Effector CD8-positive, alpha-beta T cell (primary cell): ENCODE data around the gene NQO2.

Experiments
- DNase-seq: peaks from one replicate; lab custom pipeline; 2025; lab: John Stamatoyannopoulos, UW
- total RNA-seq, 4 experiments: gene quantifications; one replicate each; lab custom pipeline; 2026; lab: John Stamatoyannopoulos, UW

NQO2 gene, protein sequence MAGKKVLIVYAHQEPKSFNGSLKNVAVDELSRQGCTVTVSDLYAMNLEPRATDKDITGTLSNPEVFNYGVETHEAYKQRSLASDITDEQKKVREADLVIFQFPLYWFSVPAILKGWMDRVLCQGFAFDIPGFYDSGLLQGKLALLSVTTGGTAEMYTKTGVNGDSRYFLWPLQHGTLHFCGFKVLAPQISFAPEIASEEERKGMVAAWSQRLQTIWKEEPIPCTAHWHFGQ
- total RNA-seq, result 20.4 to 43.1 (median 35.6) reads per million in 4 experiments

DNA sequence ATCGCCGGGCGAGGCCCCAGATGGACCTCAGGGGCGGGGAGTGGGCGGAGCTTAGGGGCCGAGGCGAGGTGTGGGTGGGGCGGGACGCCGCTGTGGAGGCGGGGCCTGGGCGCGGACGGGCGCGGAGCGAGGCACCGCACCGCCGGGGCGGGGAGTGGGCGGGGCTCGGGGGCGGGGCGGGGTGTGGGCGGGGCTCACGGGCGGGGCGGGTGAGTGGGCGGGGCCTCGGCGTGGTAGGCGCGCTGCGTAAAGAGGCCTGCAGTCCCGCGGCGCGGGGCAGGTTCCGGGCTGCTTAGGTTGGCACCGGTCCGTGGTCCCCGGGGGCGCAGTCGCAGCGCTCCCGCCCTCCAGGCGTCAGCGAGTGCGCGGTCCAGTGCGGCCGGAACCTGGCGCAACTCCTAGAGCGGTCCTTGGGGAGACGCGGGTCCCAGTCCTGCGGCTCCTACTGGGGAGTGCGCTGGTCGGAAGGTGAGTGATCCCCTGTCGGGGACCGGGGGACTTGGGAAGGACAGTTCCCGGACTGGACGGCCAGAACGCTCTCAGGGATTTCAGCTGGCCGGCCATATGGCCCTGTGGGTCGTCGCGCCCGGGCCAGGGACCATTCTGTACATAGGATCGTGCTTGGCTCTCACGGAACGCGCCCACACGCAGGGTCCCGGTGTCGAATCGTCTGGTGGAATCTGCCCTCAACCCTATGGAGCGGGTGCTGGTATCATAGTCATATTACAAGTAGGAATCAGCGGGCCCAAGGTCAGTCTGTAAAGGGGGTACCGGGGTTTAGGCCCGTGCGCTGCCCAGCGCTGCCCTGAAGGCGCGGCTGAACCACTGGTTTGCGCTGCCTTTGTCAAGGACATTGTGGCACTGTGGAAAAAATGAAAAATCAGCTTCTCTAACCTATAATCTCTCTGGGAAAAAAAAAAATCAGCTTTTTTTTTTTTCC is at the start of gene NQO2:
Gene NQO2 (plus strand): TSS at position 277 of the 940 bp plus-strand sequence. CDS start 6,659 bp downstream, outside the sequence.
- DNase-seq, result peak; percentile 86

DNA sequence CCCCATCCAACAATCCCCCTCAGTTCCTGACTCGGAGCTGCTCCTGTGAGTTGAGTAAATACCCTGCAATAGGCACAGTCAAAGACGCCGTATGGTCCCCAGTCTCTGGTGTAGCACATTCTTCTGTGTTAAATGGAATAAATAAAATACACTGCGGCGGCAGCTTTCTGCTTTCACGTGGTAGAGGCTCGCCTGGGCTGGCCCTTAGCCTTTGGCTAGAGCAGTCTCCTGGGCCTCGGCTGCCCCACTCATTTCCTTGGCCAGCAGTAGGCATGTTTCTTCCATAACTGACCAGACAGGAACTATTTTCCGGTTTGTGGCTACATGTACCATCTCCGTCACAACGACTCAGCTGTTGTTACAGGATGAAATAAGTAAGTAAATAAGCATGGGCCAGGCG is 49.0 kb upstream of the NQO2 start:
- no peak for DNase-seq

DNA sequence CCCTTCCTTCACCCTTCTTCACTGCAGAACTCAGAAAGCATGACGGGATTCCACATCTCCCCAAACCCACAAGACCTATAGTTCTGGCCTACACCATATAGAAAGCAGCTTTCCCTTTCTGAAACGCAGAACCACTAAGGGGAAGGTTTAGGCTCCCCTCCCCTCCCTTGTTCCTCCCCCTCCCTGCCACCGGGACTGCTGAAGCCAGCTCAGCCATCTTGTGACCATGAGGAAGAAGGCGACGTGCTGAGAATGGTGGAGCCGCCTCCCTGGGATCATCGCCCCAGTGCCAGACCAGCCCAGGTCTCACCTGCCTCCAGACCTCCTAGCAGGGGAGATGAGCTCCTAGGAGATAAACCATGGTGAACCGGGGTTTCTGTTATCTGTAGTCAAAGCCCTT is 48.0 kb upstream of the NQO2 start:
- DNase-seq, result no peak

DNA sequence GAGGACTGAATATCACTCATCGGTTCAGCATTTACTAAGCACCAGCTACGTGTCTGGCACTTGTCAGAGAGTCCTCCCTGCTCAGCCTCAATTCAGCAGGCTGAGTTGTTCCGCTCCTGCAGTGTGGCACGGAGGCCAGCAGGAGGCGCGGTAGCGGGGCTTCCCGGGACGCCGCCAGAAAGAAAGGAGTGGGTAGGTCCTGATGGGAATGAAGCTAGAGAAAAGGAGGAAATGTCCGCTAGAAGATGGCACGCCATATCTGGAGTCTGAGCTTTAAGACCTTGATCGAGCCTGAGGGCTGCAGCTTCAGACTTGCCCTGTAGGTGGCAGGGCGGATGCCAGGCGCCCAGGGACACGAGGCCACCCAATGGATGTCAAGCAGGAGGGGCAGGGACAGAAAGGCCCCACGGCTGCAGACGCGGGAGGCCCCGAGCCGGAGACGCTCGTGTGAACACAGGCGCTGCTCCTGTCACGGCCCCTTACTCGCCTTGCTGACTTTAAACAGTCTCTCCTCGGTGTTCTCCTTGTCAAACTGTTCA is 47.1 kb upstream of the NQO2 start:
- no peak for DNase-seq

DNA sequence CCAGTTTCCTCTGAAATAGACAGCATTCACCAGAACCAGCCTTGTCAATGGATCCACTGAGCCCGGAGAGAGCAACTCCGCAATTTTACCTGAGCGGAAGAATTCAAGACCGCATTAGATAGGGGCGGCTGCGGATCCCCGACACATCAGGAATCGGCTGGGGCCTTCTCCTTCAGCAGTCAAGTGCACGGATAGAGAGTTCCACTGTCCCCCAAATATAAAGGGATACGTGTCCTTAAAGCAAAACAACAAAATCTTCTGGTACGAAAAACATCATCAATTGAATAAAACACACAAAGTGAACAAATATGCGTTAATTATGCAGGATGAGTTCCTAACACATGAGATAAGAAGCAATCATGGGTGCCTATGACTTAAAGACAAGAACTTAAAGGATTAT is 46.6 kb upstream of the NQO2 start:
- DNase-seq, result no peak

DNA sequence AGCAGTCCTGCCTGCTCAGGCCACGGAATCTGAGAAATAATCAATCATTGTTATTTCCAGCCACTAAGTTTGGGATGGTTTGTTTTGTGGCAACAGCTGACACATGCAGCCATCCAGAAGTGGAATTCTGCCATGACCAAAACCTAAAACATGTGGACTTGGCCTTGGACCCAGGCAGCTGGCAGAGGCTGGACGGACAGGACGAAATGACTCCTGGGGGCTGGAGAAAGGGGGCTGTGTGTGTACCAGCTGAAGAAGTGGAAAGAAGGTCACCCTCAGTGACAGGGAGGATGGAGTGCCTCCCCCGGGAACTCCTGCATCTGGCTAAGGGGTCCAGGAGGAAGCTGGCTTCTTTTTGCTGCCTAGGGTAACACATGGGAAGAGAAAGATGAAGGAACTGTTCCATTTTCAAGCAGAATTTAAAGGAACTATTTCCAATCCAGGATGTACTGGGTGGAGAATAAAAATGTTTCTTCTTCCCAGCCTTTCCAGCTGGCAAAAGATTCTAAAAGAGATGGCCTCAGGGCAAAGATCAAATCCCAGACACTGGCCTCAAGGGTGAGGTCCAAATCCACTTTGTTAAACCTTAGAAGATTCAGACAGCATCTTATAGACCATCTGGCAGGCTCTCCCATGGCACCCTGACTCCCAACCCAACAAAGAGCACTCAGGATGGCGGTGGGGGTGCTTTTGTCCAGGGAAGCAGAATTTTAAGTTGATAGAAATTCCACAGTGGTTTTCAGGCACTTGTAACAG is 42.6 kb upstream of the NQO2 start:
- no peak for DNase-seq

DNA sequence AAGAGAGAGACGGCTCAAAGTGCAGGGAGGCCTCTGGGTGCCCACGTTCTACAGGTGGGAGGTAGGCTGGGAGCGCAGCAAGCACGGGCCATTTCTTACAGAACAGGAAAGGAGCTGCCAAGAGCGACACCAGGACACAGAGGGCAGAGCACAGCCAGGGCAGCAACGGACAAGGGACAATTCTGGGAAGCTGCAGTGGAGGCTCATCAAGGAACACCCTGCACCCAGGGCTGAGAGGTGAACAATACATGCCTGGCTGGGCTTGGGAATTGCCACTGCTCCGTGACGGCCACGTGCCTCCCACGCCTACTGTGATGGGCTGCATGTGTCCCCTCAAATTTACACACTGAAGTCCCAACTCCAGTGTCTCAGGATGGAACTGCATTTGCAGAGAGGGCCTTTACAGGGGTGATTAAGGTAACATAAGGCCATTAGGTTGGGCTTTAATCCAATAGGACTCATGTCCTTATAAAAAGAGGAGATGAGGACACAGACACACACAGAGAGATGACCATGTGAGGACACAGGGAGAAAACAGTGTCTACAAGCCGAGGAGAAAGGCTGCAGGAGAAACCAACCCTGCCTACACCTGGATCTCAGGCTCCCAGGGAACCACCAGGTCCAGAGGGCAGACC is 41.9 kb upstream of the NQO2 start:
- no peak for DNase-seq

DNA sequence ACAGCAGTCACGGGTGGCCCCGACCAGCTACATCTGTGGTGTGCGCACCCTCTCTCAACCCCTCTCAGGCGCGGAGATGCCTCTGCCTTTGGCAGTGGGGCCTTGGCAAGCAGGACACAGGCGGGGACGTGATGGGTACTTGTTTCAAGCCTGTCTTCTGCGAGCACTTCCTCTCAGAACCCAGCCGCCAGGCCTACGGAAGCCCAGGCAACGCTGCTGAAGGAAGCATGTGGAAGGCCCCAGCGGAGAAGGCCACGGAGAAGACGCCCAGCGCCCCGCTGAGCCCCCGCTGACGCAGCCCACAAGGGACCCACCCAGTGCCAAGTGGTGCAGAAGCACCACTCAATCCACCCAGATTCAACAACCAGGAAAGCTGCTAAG is 41.4 kb upstream of the NQO2 start:
- DNase-seq, result no peak

DNA sequence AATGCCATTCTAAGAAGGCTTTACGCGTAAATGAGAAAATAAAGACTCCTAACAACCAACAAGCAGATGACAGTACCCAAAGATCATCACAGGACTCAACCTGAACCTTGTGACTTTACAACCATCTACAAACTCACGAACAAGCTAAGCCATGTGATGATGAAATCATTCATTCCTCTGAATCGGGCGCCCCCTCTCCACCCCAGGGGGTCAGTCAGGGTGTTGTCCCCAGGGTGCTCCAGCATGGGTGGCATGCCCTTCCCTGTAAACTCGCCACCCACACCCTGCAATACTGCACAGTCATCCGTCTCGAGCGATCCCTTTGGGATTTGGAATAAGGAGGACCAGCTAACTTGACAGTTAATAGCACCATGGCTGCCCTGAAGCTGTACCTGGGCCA is 40.9 kb upstream of the NQO2 start:
- DNase-seq, result no peak

DNA sequence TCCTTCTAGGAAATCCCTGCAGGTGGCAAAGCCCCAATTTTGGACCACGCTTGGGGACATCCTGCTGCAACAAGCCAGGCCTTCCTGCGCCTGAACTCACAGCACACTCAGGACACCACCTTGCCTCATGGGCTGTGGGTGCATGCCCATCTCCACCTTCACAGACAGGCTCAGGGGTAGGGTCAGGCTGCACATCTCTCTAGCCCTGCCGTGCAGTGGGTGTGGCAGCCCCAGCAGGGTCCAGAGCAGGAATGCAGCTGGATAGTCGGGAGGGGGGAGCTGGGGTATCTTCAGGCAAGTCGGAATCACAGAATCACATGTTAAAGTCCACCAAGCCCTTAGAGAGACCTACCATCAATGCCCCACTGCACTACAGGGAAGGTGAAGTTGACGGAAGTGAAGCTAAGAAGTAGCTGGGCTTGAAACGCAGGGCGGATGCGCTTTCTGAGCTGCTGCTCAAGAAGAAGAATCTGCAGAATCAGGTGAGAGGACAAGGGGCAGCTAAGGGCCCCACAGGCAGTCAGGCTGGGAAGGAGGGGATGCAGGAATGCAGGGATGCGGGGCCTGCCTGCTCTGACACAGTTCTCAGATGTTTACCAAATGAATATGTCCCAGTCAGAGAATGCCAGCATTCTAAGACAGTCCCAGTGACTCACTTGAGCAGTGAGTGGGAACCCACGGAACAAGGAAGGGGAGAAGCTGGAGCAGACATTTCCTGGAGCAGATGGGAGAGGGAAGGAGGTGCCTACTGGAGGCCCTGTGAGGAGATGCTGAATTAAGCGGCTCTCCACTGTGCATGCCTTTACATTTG is 39.6 kb upstream of the NQO2 start:
- no peak for DNase-seq

DNA sequence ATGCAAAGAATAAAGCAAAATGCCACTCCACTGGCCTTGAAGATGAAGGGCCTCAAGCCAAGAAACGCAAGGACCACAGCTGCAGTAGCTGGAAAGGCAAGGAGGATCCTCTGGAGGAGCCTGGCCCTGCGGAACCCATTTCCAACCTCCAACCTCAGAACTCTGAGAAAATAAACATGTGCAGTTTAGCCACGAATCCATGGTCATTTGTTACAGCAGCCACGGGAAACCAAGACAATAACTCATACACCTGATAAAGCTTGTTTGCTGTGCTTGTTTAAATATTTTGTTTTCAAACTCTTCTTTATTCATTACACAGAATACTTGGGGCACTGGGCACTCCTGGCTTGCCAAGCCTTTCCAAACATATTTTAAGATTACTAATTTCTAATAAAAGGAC is 38.8 kb upstream of the NQO2 start:
- DNase-seq, result no peak

DNA sequence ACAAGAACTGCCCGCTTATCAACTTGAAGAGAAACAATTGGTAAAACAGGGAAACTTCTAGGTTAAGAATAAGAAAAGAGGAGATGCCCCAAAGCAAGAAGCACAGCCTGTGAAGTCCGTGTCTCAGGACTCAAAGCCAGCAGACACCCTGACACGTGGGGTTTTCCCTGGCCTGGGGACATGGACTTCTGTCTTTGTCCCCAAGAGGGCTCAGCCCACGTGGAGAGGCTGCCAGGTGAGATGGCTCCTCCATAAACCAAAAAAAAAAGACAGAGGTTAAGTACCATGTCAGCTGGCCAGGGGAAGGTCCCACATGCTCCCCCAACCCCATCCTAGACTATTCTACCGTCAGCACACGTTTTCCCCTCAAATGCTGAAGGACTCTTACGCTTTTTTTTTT is 38.2 kb upstream of the NQO2 start:
- no peak for DNase-seq

DNA sequence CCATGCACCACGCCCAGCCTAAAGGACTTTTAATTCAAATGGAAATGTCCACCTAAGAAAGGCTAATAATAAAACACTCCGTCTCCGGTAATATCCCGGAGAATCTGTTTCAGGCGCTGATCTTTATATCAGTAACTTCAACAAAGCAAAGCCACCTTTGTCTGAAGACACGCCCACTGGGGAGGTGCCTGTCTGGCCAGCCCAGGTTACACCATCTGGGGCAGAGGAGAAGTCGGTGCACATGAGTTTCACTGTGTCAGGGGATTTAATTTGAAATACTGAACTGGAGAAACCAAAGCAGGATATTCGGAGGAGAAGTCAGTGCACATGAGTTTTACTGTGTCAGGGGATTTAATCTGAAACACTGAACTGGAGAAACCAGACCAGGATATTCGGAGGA is 37.7 kb upstream of the NQO2 start:
- DNase-seq, result no peak

DNA sequence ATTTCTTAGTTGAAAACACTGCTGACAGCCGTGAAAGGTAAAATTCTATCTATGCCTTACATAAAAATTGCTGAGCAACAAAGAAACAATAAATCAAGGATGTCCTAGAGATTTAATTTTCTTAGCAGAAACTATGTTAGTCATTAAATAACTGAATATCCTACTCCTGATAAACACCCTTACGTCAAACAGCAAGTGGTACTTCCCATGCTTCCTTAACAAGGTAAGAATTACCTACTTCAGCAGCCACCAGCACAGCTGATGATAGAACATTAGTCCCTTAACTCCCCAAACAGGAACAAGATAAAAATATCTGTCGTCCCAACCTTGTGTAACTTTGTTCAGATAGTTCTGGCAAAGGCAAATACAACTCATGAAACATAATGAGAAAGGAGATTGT is 37.1 kb upstream of the NQO2 start:
- no peak for DNase-seq

DNA sequence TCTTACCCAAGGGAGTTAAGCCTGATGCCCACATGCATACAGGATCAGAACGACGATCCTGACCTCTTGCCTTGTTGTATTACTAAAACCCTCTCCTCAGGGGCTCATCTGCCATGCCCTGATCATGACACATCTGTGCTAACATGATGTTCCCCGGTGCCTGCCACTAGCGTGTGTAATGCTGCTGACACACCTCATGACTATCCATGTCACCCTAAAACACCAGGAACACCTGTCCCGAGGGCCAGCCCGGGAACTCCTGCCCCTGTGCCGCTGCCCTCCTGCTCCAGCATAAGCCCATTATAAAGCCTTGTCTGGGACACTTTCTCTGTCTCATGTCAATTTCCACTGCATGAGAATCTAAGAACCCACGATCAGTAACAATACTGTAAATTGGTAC is 35.9 kb upstream of the NQO2 start:
- DNase-seq, result no peak

DNA sequence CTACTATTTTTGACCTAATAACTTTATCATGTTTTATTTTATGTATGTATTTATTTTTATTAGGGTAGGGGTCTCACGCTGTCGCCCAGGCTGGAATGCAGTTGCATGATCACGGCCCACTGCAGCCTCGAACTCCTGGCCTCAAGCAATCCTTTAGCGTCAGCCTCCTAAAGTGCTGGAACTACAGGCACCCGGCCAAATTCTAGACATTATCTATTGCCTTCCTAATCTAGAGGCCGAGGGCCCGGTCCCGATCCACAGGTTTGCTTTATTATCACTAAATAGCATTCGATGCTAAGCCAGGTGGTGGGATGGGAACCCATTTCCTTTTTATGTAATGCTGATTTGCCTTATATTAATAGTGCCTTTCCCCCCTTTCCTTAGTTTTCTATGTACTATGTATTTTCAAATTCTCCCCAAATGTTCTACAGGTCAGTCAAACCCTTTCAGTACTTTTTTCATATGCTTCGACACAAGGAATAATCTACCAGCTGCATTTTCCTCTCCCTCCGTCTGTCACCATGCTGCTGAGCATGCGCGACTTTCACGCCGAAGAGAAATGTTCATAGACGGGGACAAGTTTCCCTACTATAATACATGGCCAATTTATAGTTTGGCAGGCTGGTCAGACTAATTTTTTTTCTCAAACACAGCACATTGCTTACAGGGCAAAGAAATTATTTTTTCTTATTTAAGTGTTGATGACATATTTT is 34.7 kb upstream of the NQO2 start:
- no peak for DNase-seq

DNA sequence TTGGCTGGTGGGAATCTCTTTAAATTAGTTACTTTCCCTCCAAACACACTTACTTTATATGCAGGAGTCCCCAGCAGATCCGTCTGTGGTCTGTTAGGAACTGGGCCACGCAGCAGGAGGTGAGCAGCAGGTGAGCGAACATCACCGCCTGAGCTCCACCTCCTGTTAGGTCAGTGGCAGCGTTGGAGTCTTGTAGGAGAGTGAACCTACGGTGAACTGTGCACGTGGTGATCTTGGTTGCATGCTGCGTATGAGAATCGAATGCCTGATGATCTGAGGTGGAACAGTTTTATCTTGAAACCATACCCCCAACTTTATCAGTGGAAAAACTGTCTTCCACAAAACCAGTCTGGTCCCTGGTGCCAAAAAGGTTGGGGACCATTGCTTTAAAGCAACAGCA is 33.3 kb upstream of the NQO2 start:
- DNase-seq, result no peak

DNA sequence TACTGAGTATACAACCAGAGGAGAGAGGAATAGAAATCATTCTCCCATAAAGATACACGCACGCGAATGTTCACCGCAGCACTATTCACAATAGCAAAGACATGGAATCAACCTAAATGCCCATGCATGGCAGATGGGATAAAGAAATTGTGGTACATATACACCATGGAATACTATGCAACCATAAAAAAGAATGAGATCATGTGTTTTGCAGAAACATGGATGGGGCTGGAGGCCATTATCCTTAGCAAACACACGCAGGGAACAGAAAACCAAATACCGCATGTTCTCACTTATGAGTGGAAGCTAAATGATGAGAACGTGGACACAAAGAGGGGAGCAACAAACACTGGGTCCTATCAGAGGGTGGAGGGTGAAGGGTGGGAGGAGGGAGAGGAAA is 31.8 kb upstream of the NQO2 start:
- no peak for DNase-seq

DNA sequence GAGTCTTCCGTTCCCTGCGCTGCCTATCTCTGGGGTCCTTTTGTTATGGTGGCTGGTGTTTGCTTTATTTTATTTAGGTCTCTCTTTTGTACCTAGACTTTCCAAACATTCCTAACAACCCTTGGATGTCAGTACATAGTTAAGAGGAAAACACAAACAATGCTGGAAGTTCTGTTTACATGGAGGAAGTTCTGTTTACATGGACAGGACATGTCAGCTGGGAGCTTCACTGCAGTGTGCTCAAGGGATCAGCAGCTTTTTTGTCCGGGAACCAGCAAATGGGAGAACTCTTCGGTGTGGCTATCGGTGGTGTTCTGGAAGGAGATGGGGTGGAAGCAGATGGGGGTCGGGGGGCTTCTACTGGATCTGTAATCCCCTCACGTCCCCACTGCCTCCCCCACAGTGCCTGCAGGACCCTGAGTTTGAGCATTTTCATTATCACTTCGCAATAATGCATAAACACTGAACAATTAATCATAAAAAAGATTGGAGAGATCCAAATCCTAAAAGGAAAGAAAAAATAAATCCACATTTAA is 31.0 kb upstream of the NQO2 start:
- DNase-seq, result no peak

DNA sequence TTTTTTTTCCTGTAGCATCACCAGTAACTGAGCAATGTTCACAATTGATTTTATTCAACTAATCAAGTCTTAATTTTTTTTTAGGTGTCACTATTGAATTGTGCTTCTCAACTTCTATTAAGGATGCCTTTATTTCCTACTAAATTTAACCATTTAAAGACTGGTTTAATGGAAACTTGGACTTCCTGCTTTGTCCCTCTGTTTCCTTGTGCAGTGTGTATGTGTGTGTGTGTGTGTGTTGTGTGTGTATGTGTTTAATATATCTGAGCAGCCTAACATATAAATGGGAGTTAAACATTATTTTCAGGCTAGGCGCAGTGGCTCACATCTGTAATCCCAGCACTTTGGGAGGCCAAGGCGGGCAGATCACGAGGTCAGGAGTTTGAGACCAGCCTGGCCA is 30.1 kb upstream of the NQO2 start:
- no peak for DNase-seq
